HFFc6 (cell line): ENCODE measurements around the gene SPACA7. TPM values are rescaled to one million over a fixed set of nuclear protein-coding genes. Genes with fewer than 3 reads are reported as not detected.

Source experiments
- DNase-seq: peaks from one replicate; pipeline ENCODE4 v3.0.0-alpha.2; 2018
- H3K27ac Mint-ChIP-seq: 2 replicates; pipeline ENCODE4 v1.8.0; 2020; ENCODE audit warnings: mild to moderate bottlenecking, mixed read lengths
- H3K27me3 Mint-ChIP-seq: 2 replicates; pipeline ENCODE4 v1.8.0; 2021; ENCODE audit warnings: mild to moderate bottlenecking, moderate library complexity, mixed read lengths; ENCODE audit not compliant: insufficient read depth
- H3K36me3 Mint-ChIP-seq: 2 replicates; pipeline ENCODE4 v1.8.0; 2021; ENCODE audit warnings: low read depth, mixed read lengths
- H3K4me1 Mint-ChIP-seq: 2 replicates; pipeline ENCODE4 v1.8.0; 2020; ENCODE audit warnings: low read depth, mixed read lengths
- H3K4me3 Mint-ChIP-seq: 2 replicates; pipeline ENCODE4 v1.8.0; 2020; ENCODE audit warnings: mild to moderate bottlenecking, moderate library complexity, mixed read lengths
- H3K9me3 Mint-ChIP-seq: 2 replicates; pipeline ENCODE4 v1.8.0; 2020; ENCODE audit warnings: mild to moderate bottlenecking, mixed read lengths
- CTCF ChIP-seq: fragments of 200-600 bp; sonication (generic); IDR thresholded peaks from 2 replicates; pipeline ENCODE4 v1.5.0; 2021; ENCODE audit warnings: antibody characterized with exemption, mild to moderate bottlenecking
- total RNA-seq, 6 experiments: library from RNA; stranded (reverse); fragmentation: NEBNext Ultra II Directional; extraction: Animal tissue kit (Norgen Biotek cat#: 25700); gene quantifications; 2 replicates in 1 of 6; 3 replicates in 5 of 6; pipeline ENCODE4 v1.2.3, GENCODE V29; 2021

Gene SPACA7
- total RNA-seq, 6 experiments from 2014 or later: not detected

GRCh38 chr13:112443191-112443994 is 67.2 kb downstream of the SPACA7 start:
- Mint-ChIP-seq H3K9me3 (peaks cover 3% of the 10 kb centered on the region), H3K27me3 (peaks cover 32% of the 10 kb centered on the region), H3K27ac (no peak overlapping the region), H3K4me1 (no peaks in the 10 kb centered on the region), H3K36me3 (peaks cover 3% of the 10 kb centered on the region; the same call in 1 of the 2 replicates), H3K4me3 (no peak overlapping the region)
- TF ChIP-seq CTCF: no peak
- DNase-seq: no peak

DNA sequence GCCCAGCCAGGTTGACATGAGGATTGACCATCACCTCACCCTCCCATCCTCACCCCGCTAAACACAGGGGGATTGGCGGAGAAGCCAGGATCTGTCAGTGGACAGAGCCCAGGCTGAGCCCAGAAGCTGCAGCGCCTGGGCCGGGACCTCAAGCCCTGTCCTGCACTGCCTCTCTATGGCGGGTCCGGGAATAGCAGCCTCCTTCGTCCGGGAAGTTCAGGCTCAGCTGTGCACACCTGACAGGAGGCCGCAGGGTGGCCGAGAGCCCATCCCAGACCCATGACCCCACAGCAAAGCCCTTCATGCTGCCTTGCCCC is 67.8 kb downstream of the SPACA7 start:
- Mint-ChIP-seq H3K27ac (no peak overlapping the region), H3K36me3 (no peaks in the 10 kb centered on the region), H3K9me3 (no peaks in the 10 kb centered on the region), H3K27me3 (peaks cover 33% of the 10 kb centered on the region), H3K4me3 (no peak overlapping the region), H3K4me1 (no peaks in the 10 kb centered on the region)
- TF ChIP-seq CTCF: peak; percentile 83
- peak; percentile 24 for DNase-seq

GRCh38 chr13:112444416-112445399 is 68.6 kb downstream of the SPACA7 start:
- Mint-ChIP-seq H3K4me1 (no peaks in the 10 kb centered on the region), H3K9me3 (no peaks in the 10 kb centered on the region), H3K36me3 (no peaks in the 10 kb centered on the region), H3K4me3 (no peak overlapping the region), H3K27ac (no peak overlapping the region), H3K27me3 (peaks cover 38% of the 10 kb centered on the region)
- no peak for TF ChIP-seq CTCF
- no peak for DNase-seq

- H3K4me3 Mint-ChIP-seq: no peak overlapping the region
- no peaks in the 10 kb centered on the region for H3K36me3 Mint-ChIP-seq
- H3K4me1 Mint-ChIP-seq: no peaks in the 10 kb centered on the region
- H3K9me3 Mint-ChIP-seq: no peaks in the 10 kb centered on the region
- no peak overlapping the region for H3K27ac Mint-ChIP-seq
- TF ChIP-seq CTCF: no peak
- no peak for DNase-seq
- peaks cover 36% of the 10 kb centered on the region for H3K27me3 Mint-ChIP-seq
These were observed 69.5 kb downstream of the SPACA7 start for GRCh38 chr13:112445411-112446271.

DNA sequence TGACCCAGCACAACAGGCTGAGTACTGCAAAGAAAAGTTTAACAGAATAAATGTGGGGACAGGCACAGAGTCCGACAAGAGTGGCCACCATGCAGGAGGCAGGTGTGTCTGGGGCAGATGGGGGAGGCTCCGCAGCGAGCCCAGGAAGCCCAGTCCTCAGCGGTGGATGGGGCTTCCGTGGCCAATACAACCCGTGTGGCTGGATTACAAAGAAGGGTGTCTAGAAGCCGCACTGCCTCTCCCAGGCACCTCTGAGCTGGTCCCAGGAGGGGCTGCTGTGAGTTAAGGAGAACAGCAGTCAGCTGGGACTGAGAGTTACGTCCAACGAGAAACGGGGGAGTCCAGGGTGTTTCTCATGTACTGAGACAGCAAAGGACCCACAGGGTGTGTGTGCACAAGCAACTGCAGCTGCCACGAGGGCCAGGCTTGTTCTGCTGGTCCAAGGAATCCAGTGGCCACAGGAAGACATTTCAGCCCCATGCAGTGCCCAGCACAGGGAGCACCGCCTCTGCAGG is 70.2 kb downstream of the SPACA7 start:
- H3K27ac Mint-ChIP-seq: no peak overlapping the region
- no peaks in the 10 kb centered on the region; the same call in 1 of the 2 replicates for H3K9me3 Mint-ChIP-seq
- no peaks in the 10 kb centered on the region for H3K36me3 Mint-ChIP-seq
- no peak overlapping the region for H3K4me3 Mint-ChIP-seq
- no peak for DNase-seq
- no peaks in the 10 kb centered on the region for H3K4me1 Mint-ChIP-seq
- peaks cover 38% of the 10 kb centered on the region for H3K27me3 Mint-ChIP-seq
- no peak for TF ChIP-seq CTCF
